SU-DHL-6 (cell line): ENCODE results near the gene ITPR2.

Source experiments
- H2AFZ ChIP-seq: fragments of 200-600 bp; sonication (generic); 2 replicates; pipeline ENCODE4 v1.6.1; 2014; ENCODE audit warnings: low read depth, mild to moderate bottlenecking, moderate library complexity, mixed read lengths, antibody characterized with exemption, low read length; ENCODE audit not compliant: severe bottlenecking
- H3F3A ChIP-seq: fragments of 200-600 bp; shearing (Covaris generic); 2 replicates; pipeline ENCODE4 v1.6.0; 2016; ENCODE audit warnings: antibody characterized with exemption, mild to moderate bottlenecking; ENCODE audit not compliant: insufficient read depth
- H3K27ac ChIP-seq: fragments of 200-600 bp; sonication (generic); 2 replicates; pipeline ENCODE4 v1.5.1; 2016; ENCODE audit warnings: low read depth, mild to moderate bottlenecking, low read length, moderate library complexity, mixed read lengths
- H3K27me3 ChIP-seq: fragments of 200-600 bp; sonication (generic), shearing (Covaris generic); 2 replicates; pipeline ENCODE4 v1.6.0; 2014; ENCODE audit warnings: mild to moderate bottlenecking, low read length
- H3K36me3 ChIP-seq: fragments of 200-600 bp; sonication (generic); 2 replicates; pipeline ENCODE4 v1.6.1; 2014; ENCODE audit warnings: mild to moderate bottlenecking, low read length, mixed read lengths
- H3K4me2 ChIP-seq: fragments of 300-600, 200-600 bp; shearing (Covaris generic), sonication (generic); 2 replicates; pipeline ENCODE4 v1.6.0; 2014; ENCODE audit warnings: low read length, low read depth, mild to moderate bottlenecking; ENCODE audit not compliant: poor library complexity, severe bottlenecking
- H3K4me3 ChIP-seq: fragments of 200-600 bp; sonication (generic); 2 replicates; pipeline ENCODE4 v1.5.1; 2014; ENCODE audit warnings: antibody characterized with exemption, low read length, mild to moderate bottlenecking, mixed read lengths; ENCODE audit not compliant: insufficient read depth, poor library complexity, severe bottlenecking
- H3K79me2 ChIP-seq: fragments of 200-600 bp; sonication (generic); 2 replicates; pipeline ENCODE4 v1.6.1; 2014; ENCODE audit warnings: mild to moderate bottlenecking, low read length, moderate library complexity; ENCODE audit not compliant: insufficient read depth
- H3K9ac ChIP-seq: fragments of 200-600 bp; sonication (generic); 2 replicates; pipeline ENCODE4 v1.7.0; 2014; ENCODE audit warnings: mild to moderate bottlenecking, low read length
- H3K9me2 ChIP-seq: fragments of 200-600 bp; sonication (generic); replicated peaks from 2 replicates; pipeline ENCODE4 v1.6.1; 2014; ENCODE audit warnings: low read length; ENCODE audit not compliant: insufficient read depth
- H3K9me3 ChIP-seq: fragments of 200-600 bp; sonication (generic); 2 replicates; pipeline ENCODE4 v1.6.1; 2014; ENCODE audit warnings: low read length, mixed read lengths; ENCODE audit not compliant: insufficient read depth
- H4K20me1 ChIP-seq: fragments of 200-600 bp; sonication (generic); 2 replicates; pipeline ENCODE4 v1.6.1; 2014; ENCODE audit warnings: low read depth, mild to moderate bottlenecking, antibody characterized with exemption, low read length, moderate library complexity, mixed read lengths
- CTCF ChIP-seq: fragments of 200-600 bp; sonication (generic); IDR thresholded peaks from one replicate; pipeline ENCODE4 v1.5.1; 2017; ENCODE audit warnings: antibody characterized with exemption, mild to moderate bottlenecking, low read length, moderate library complexity; ENCODE audit not compliant: insufficient read depth, poor library complexity, severe bottlenecking
- EZH2phosphoT487 ChIP-seq: fragments of 200-600 bp; sonication (generic), shearing (Covaris generic); conservative IDR thresholded peaks from 2 replicates; pipeline ENCODE4 v1.6.1; 2018; ENCODE audit warnings: mild to moderate bottlenecking, antibody characterized with exemption, low read length, moderate library complexity, mixed read lengths

The ITPR2 gene

GRCh38 chr12:26823390-26823789 lies 9.6 kb downstream of the ITPR2 start:
- H4K20me1 ChIP-seq = no peaks in the 10 kb centered on the region
- no peak overlapping the region for H3K27ac ChIP-seq
- H3K4me2 ChIP-seq = no peak overlapping the region
- H3F3A ChIP-seq = no peaks in the 10 kb centered on the region
- no peaks in the 10 kb centered on the region for H3K27me3 ChIP-seq
- H3K4me3 ChIP-seq = no peak overlapping the region
- H3K9ac ChIP-seq = no peak overlapping the region
- no peaks in the 10 kb centered on the region for H3K79me2 ChIP-seq
- H3K36me3 ChIP-seq = no peaks in the 10 kb centered on the region
- H3K9me3 ChIP-seq = no peaks in the 10 kb centered on the region
- no peak overlapping the region for H2AFZ ChIP-seq
- H3K9me2 ChIP-seq = no peaks in the 10 kb centered on the region
- no peak for TF ChIP-seq EZH2phosphoT487
- no peak for TF ChIP-seq CTCF

- H4K20me1 ChIP-seq = no peaks in the 10 kb centered on the region
- no peak overlapping the region for H2AFZ ChIP-seq
- no peaks in the 10 kb centered on the region for H3K9me2 ChIP-seq
- no peak overlapping the region for H3K27ac ChIP-seq
- no peaks in the 10 kb centered on the region for H3F3A ChIP-seq
- no peaks in the 10 kb centered on the region for H3K9me3 ChIP-seq
- no peaks in the 10 kb centered on the region for H3K79me2 ChIP-seq
- H3K36me3 ChIP-seq = no peaks in the 10 kb centered on the region
- TF ChIP-seq EZH2phosphoT487 (no peak), CTCF (no peak)
- H3K4me2 ChIP-seq = no peak overlapping the region
- H3K27me3 ChIP-seq = no peaks in the 10 kb centered on the region
- no peak overlapping the region for H3K4me3 ChIP-seq
- H3K9ac ChIP-seq = no peak overlapping the region
Measured at GRCh38 chr12:26822026-26822425, 11.0 kb downstream of the ITPR2 start.

GRCh38 chr12:26821212-26821701 lies 11.7 kb downstream of the ITPR2 start:
- H4K20me1 ChIP-seq = no peaks in the 10 kb centered on the region
- H3K4me2 ChIP-seq = no peak overlapping the region
- no peak overlapping the region for H3K4me3 ChIP-seq

More at GRCh38 chr12:26821212-26821701, 11.7 kb downstream of the ITPR2 start:
- H3K9me3 ChIP-seq = no peaks in the 10 kb centered on the region
- H3K36me3 ChIP-seq = no peaks in the 10 kb centered on the region
- H3K79me2 ChIP-seq = no peaks in the 10 kb centered on the region
- no peaks in the 10 kb centered on the region for H3K9me2 ChIP-seq
- TF ChIP-seq CTCF (no peak), EZH2phosphoT487 (no peak)
- H3K27ac ChIP-seq = no peak overlapping the region
- no peak overlapping the region for H3K9ac ChIP-seq
- H3F3A ChIP-seq = no peaks in the 10 kb centered on the region
- no peak overlapping the region for H2AFZ ChIP-seq
- H3K27me3 ChIP-seq = no peaks in the 10 kb centered on the region
